Memory B cell (primary cell): ENCODE results near the gene GDF7.
A peak's percentile ranks its signal among the peaks of the same experiment; 100 is the strongest.
"Not testable (repeated sequence)": the region's sequence is repeated elsewhere in the genome, so short reads cannot be mapped to it uniquely, and the experiment has no call there.

Source experiments
- ATAC-seq: fragments of 150-1000 bp; cut with Tn5 transposase; 2 replicates; pipeline ENCODE4 v1.10.0; 2021; ENCODE audit warnings: low read depth, mild to moderate bottlenecking, moderate library complexity
- DNase-seq, 2 donors: peaks; one replicate each; pipeline ENCODE4 v3.0.0; 2022; ENCODE audit warnings: low spot score in 2 of 2
- H3K27ac Mint-ChIP-seq: one replicate; pipeline ENCODE4 v1.8.0; 2022; ENCODE audit warnings: mild to moderate bottlenecking, moderate library complexity, mixed read lengths
- H3K27me3 Mint-ChIP-seq: one replicate; pipeline ENCODE4 v1.8.0; 2022; ENCODE audit warnings: mixed read lengths
- H3K36me3 Mint-ChIP-seq: one replicate; pipeline ENCODE4 v1.8.0; 2022; ENCODE audit warnings: mild to moderate bottlenecking, mixed read lengths
- H3K4me1 Mint-ChIP-seq: one replicate; pipeline ENCODE4 v1.8.0; 2022; ENCODE audit warnings: mixed read lengths
- H3K4me3 Mint-ChIP-seq: one replicate; pipeline ENCODE4 v1.8.0; 2022; ENCODE audit warnings: mild to moderate bottlenecking, moderate library complexity, mixed read lengths
- H3K9me3 Mint-ChIP-seq: one replicate; pipeline ENCODE4 v1.8.0; 2022; ENCODE audit warnings: mixed read lengths

Gene GDF7

GRCh38 chr2:20691076-20691734, 24.3 kb downstream of the GDF7 start:
- DNase-seq (no peak), ATAC-seq (no peak)
- H3K4me3 Mint-ChIP-seq, result no peak overlapping the region
- no peak overlapping the region for H3K27ac Mint-ChIP-seq
- no peaks in the 10 kb centered on the region for H3K27me3 Mint-ChIP-seq
- peaks cover 27% of the 10 kb centered on the region for H3K36me3 Mint-ChIP-seq
- H3K4me1 Mint-ChIP-seq, result peaks cover 10% of the 10 kb centered on the region
- H3K9me3 Mint-ChIP-seq, result no peaks in the 10 kb centered on the region

GRCh38 chr2:20692081-20692480, 25.1 kb downstream of the GDF7 start:
- H3K9me3 Mint-ChIP-seq, result no peaks in the 10 kb centered on the region
- ATAC-seq (no peak), DNase-seq (no peak)
- H3K27me3 Mint-ChIP-seq, result no peaks in the 10 kb centered on the region
- H3K36me3 Mint-ChIP-seq, result peaks cover 22% of the 10 kb centered on the region
- no peak overlapping the region for H3K4me3 Mint-ChIP-seq
- no peak overlapping the region for H3K27ac Mint-ChIP-seq
- peaks cover 14% of the 10 kb centered on the region for H3K4me1 Mint-ChIP-seq

GRCh38 chr2:20693317-20693716, 26.4 kb downstream of the GDF7 start:
- peaks cover 14% of the 10 kb centered on the region for H3K4me1 Mint-ChIP-seq

GRCh38 chr2:20696366-20696765, 29.4 kb downstream of the GDF7 start:
- no peaks in the 10 kb centered on the region for H3K27me3 Mint-ChIP-seq
- no peak for DNase-seq
- H3K27ac Mint-ChIP-seq, result no peak overlapping the region
- no peak overlapping the region for H3K4me3 Mint-ChIP-seq
- ATAC-seq, result no peak
- peaks cover 9% of the 10 kb centered on the region for H3K36me3 Mint-ChIP-seq
- peaks cover 27% of the 10 kb centered on the region for H3K4me1 Mint-ChIP-seq
- no peaks in the 10 kb centered on the region for H3K9me3 Mint-ChIP-seq

More at GRCh38 chr2:20693317-20693716, 26.4 kb downstream of the GDF7 start:
- Mint-ChIP-seq H3K9me3 (no peaks in the 10 kb centered on the region), H3K36me3 (peaks cover 18% of the 10 kb centered on the region), H3K27me3 (no peaks in the 10 kb centered on the region), H3K4me3 (no peak overlapping the region), H3K27ac (no peak overlapping the region)
- ATAC-seq (no peak), DNase-seq (no peak)

GRCh38 chr2:20697322-20697934, 30.5 kb downstream of the GDF7 start:
- no peak overlapping the region for H3K27ac Mint-ChIP-seq
- H3K36me3 Mint-ChIP-seq, result peaks cover 10% of the 10 kb centered on the region
- DNase-seq (no peak), ATAC-seq (no peak)
- H3K27me3 Mint-ChIP-seq, result no peaks in the 10 kb centered on the region
- no peaks in the 10 kb centered on the region for H3K9me3 Mint-ChIP-seq
- no peak overlapping the region for H3K4me3 Mint-ChIP-seq
- H3K4me1 Mint-ChIP-seq, result peaks cover 28% of the 10 kb centered on the region

GRCh38 chr2:20698916-20699613, 32.1 kb downstream of the GDF7 start:
- H3K4me3 Mint-ChIP-seq, result peak overlapping the region; percentile 6
- H3K9me3 Mint-ChIP-seq, result no peaks in the 10 kb centered on the region
- peaks cover 14% of the 10 kb centered on the region for H3K36me3 Mint-ChIP-seq
- H3K27me3 Mint-ChIP-seq, result no peaks in the 10 kb centered on the region
- peak; percentile 81 for ATAC-seq
- H3K4me1 Mint-ChIP-seq, result peaks cover 30% of the 10 kb centered on the region
- peak overlapping the region; percentile 12 for H3K27ac Mint-ChIP-seq
- no peak for DNase-seq

GRCh38 chr2:20702563-20702962, 35.6 kb downstream of the GDF7 start:
- H3K4me1 Mint-ChIP-seq, result peaks cover 29% of the 10 kb centered on the region
- H3K36me3 Mint-ChIP-seq, result peaks cover 16% of the 10 kb centered on the region
- no peaks in the 10 kb centered on the region for H3K9me3 Mint-ChIP-seq
- DNase-seq (no peak), ATAC-seq (no peak)
- no peaks in the 10 kb centered on the region for H3K27me3 Mint-ChIP-seq
- no peak overlapping the region for H3K4me3 Mint-ChIP-seq
- H3K27ac Mint-ChIP-seq, result no peak overlapping the region

GRCh38 chr2:20704886-20705285, 37.9 kb downstream of the GDF7 start:
- no peak overlapping the region for H3K4me3 Mint-ChIP-seq
- peaks cover 18% of the 10 kb centered on the region for H3K4me1 Mint-ChIP-seq
- no peak overlapping the region for H3K27ac Mint-ChIP-seq
- H3K9me3 Mint-ChIP-seq, result no peaks in the 10 kb centered on the region
- DNase-seq (no peak), ATAC-seq (no peak)
- no peaks in the 10 kb centered on the region for H3K27me3 Mint-ChIP-seq
- H3K36me3 Mint-ChIP-seq, result peaks cover 18% of the 10 kb centered on the region

- H3K4me1 Mint-ChIP-seq, result peaks cover 18% of the 10 kb centered on the region
- H3K36me3 Mint-ChIP-seq, result peaks cover 24% of the 10 kb centered on the region
- no peak for DNase-seq
- no peak overlapping the region for H3K27ac Mint-ChIP-seq
- ATAC-seq, result no peak
- no peaks in the 10 kb centered on the region for H3K27me3 Mint-ChIP-seq
- H3K9me3 Mint-ChIP-seq, result no peaks in the 10 kb centered on the region
- H3K4me3 Mint-ChIP-seq, result no peak overlapping the region
These were observed 39.3 kb downstream of the GDF7 start for GRCh38 chr2:20706217-20706616.

GRCh38 chr2:20706786-20707185, 39.8 kb downstream of the GDF7 start:
- H3K4me3 Mint-ChIP-seq, result no peak overlapping the region
- DNase-seq (no peak), ATAC-seq (no peak)
- no peaks in the 10 kb centered on the region for H3K9me3 Mint-ChIP-seq
- no peaks in the 10 kb centered on the region for H3K27me3 Mint-ChIP-seq
- H3K36me3 Mint-ChIP-seq, result peaks cover 24% of the 10 kb centered on the region
- H3K4me1 Mint-ChIP-seq, result peaks cover 16% of the 10 kb centered on the region
- H3K27ac Mint-ChIP-seq, result no peak overlapping the region

- Mint-ChIP-seq H3K36me3 (peaks cover 27% of the 10 kb centered on the region), H3K4me1 (peaks cover 17% of the 10 kb centered on the region), H3K27ac (no peak overlapping the region), H3K4me3 (no peak overlapping the region), H3K9me3 (peaks cover 1% of the 10 kb centered on the region), H3K27me3 (no peaks in the 10 kb centered on the region)
- DNase-seq (no peak), ATAC-seq (no peak)
These were observed 40.7 kb downstream of the GDF7 start for GRCh38 chr2:20707601-20708000.

GRCh38 chr2:20711641-20712040, 44.7 kb downstream of the GDF7 start:
- H3K27ac Mint-ChIP-seq, DNase-seq, H3K9me3 Mint-ChIP-seq, H3K4me3 Mint-ChIP-seq, H3K27me3 Mint-ChIP-seq, ATAC-seq: not testable (repeated sequence)
- H3K36me3 Mint-ChIP-seq, result peaks cover 41% of the 10 kb centered on the region
- H3K4me1 Mint-ChIP-seq, result peaks cover 25% of the 10 kb centered on the region

- not testable (repeated sequence) for H3K4me3 Mint-ChIP-seq, H3K27ac Mint-ChIP-seq, H3K27me3 Mint-ChIP-seq, ATAC-seq, DNase-seq, H3K9me3 Mint-ChIP-seq
- H3K36me3 Mint-ChIP-seq, result peaks cover 53% of the 10 kb centered on the region
- H3K4me1 Mint-ChIP-seq, result peaks cover 18% of the 10 kb centered on the region
These were observed 46.6 kb downstream of the GDF7 start for GRCh38 chr2:20713585-20713984.

GRCh38 chr2:20714412-20714811, 47.5 kb downstream of the GDF7 start:
- not testable (repeated sequence) for H3K27ac Mint-ChIP-seq, ATAC-seq, H3K9me3 Mint-ChIP-seq, H3K27me3 Mint-ChIP-seq, H3K4me3 Mint-ChIP-seq, DNase-seq
- Mint-ChIP-seq H3K36me3 (peaks cover 54% of the 10 kb centered on the region), H3K4me1 (peaks cover 19% of the 10 kb centered on the region)
